ENCODE data around the gene NCOA5. TPM values are rescaled to one million over a fixed set of nuclear protein-coding genes. Genes with fewer than 3 reads are reported as not detected.
A peak's percentile ranks its signal among the peaks of the same experiment; 100 is the strongest.

The NCOA5 gene
- total and polyA plus RNA-seq, 5 experiments from 2014 or later = 13.0 to 43.9 (median 36.0) TPM

- POLR2A ChIA-PET = no interaction called here
- H3K4me3 Mint-ChIP-seq = peak overlapping the region in 4 of 10 donors; percentile 4 to 36 (median 16)
- no peak for ATAC-seq
- H3K36me3 Mint-ChIP-seq = peaks cover 0 to 28% (median 0%) of the 10 kb centered on the region in 3 donors
- no peaks in the 10 kb centered on the region for H3K9me3 Mint-ChIP-seq
- peak overlapping the region in 4 of 10 donors; percentile 7 to 48 (median 12) for H3K27ac Mint-ChIP-seq
- no peak for DNase-seq
- H3K27me3 Mint-ChIP-seq = no peaks in the 10 kb centered on the region
- H3K4me1 Mint-ChIP-seq = peaks cover 39 to 87% (median 75%) of the 10 kb centered on the region in 4 donors
These were observed 6.2 kb downstream of the NCOA5 start for GRCh38 chr20:46083531-46084061.

- no peaks in the 10 kb centered on the region for H3K27me3 Mint-ChIP-seq
- peaks cover 38 to 82% (median 70%) of the 10 kb centered on the region in 4 donors for H3K4me1 Mint-ChIP-seq
- peaks cover 0 to 32% (median 5%) of the 10 kb centered on the region in 3 donors for H3K36me3 Mint-ChIP-seq
- no peaks in the 10 kb centered on the region for H3K9me3 Mint-ChIP-seq
- peak overlapping the region in 5 of 10 donors; percentile 10 to 56 (median 18) for H3K27ac Mint-ChIP-seq
- POLR2A ChIA-PET = no interaction called here
- no peak for ATAC-seq
- no peak for DNase-seq
- H3K4me3 Mint-ChIP-seq = peak overlapping the region in 5 of 10 donors; percentile 4 to 36 (median 12)
These were observed 6.7 kb downstream of the NCOA5 start for GRCh38 chr20:46083101-46083500.

- Mint-ChIP-seq H3K9me3 (no peaks in the 10 kb centered on the region), H3K27ac (no peak overlapping the region), H3K4me1 (peaks cover 27 to 61% (median 50%) of the 10 kb centered on the region in 4 donors), H3K27me3 (no peaks in the 10 kb centered on the region), H3K4me3 (no peak overlapping the region), H3K36me3 (peaks cover 0 to 37% (median 13%) of the 10 kb centered on the region in 3 donors)
- no peak for DNase-seq
- POLR2A ChIA-PET = no interaction called here
- no peak for ATAC-seq
These were observed 8.7 kb downstream of the NCOA5 start for GRCh38 chr20:46081074-46081473.

- Mint-ChIP-seq H3K27ac (no peak overlapping the region), H3K9me3 (no peaks in the 10 kb centered on the region), H3K36me3 (peaks cover 0 to 53% (median 26%) of the 10 kb centered on the region in 3 donors), H3K4me3 (no peak overlapping the region), H3K27me3 (no peaks in the 10 kb centered on the region), H3K4me1 (peaks cover 27 to 45% (median 37%) of the 10 kb centered on the region in 4 donors)
- DNase-seq (no peak), ATAC-seq (no peak)
- POLR2A ChIA-PET = no interaction called here
These were observed 10.8 kb downstream of the NCOA5 start for GRCh38 chr20:46078954-46079353.

- peaks cover 24 to 33% (median 29%) of the 10 kb centered on the region in 4 donors for H3K4me1 Mint-ChIP-seq
- H3K27ac Mint-ChIP-seq = peak overlapping the region in 2 of 10 donors; percentile 24 to 78
- H3K4me3 Mint-ChIP-seq = no peak overlapping the region
- POLR2A ChIA-PET = no interaction called here
- peaks cover 0 to 60% (median 30%) of the 10 kb centered on the region in 3 donors for H3K36me3 Mint-ChIP-seq
- ATAC-seq (no peak), DNase-seq (no peak)
- H3K9me3 Mint-ChIP-seq = no peaks in the 10 kb centered on the region
- no peaks in the 10 kb centered on the region for H3K27me3 Mint-ChIP-seq
These were observed 12.0 kb downstream of the NCOA5 start for GRCh38 chr20:46077642-46078305.

- H3K36me3 Mint-ChIP-seq = peaks cover 0 to 58% (median 30%) of the 10 kb centered on the region in 3 donors
- ATAC-seq (no peak), DNase-seq (no peak)
- H3K9me3 Mint-ChIP-seq = no peaks in the 10 kb centered on the region
- POLR2A ChIA-PET = no interaction called here
- no peak overlapping the region for H3K4me3 Mint-ChIP-seq
- H3K27ac Mint-ChIP-seq = no peak overlapping the region
- peaks cover 16 to 24% (median 22%) of the 10 kb centered on the region in 4 donors for H3K4me1 Mint-ChIP-seq
- no peaks in the 10 kb centered on the region for H3K27me3 Mint-ChIP-seq
These were observed 13.0 kb downstream of the NCOA5 start for GRCh38 chr20:46076806-46077205.

- Mint-ChIP-seq H3K36me3 (peaks cover 0 to 47% (median 30%) of the 10 kb centered on the region in 3 donors), H3K4me1 (peaks cover 5 to 15% (median 10%) of the 10 kb centered on the region in 4 donors), H3K4me3 (no peak overlapping the region), H3K9me3 (no peaks in the 10 kb centered on the region), H3K27ac (no peak overlapping the region), H3K27me3 (peaks cover 0 to 2% (median 0%) of the 10 kb centered on the region in 5 donors)
- DNase-seq (no peak), ATAC-seq (no peak)
- POLR2A ChIA-PET = no interaction called here
These were observed 15.8 kb downstream of the NCOA5 start for GRCh38 chr20:46074006-46074405.

- POLR2A ChIA-PET = no interaction called here
- DNase-seq = no peak
- no peak for ATAC-seq
- H3K4me1 Mint-ChIP-seq = peaks cover 5 to 15% (median 10%) of the 10 kb centered on the region in 4 donors
- H3K4me3 Mint-ChIP-seq = no peak overlapping the region
- H3K9me3 Mint-ChIP-seq = no peaks in the 10 kb centered on the region
- peaks cover 0 to 2% (median 0%) of the 10 kb centered on the region in 5 donors for H3K27me3 Mint-ChIP-seq
- peaks cover 2 to 44% (median 31%) of the 10 kb centered on the region in 3 donors for H3K36me3 Mint-ChIP-seq
- no peak overlapping the region for H3K27ac Mint-ChIP-seq
These were observed 16.3 kb downstream of the NCOA5 start for GRCh38 chr20:46073443-46073842.

- Mint-ChIP-seq H3K4me1 (peaks cover 5 to 15% (median 10%) of the 10 kb centered on the region in 4 donors), H3K4me3 (no peak overlapping the region), H3K9me3 (no peaks in the 10 kb centered on the region), H3K36me3 (peaks cover 6 to 44% (median 31%) of the 10 kb centered on the region in 3 donors), H3K27ac (no peak overlapping the region), H3K27me3 (peaks cover 0 to 2% (median 0%) of the 10 kb centered on the region in 5 donors)
- POLR2A ChIA-PET = no interaction called here
- DNase-seq = no peak
- ATAC-seq = no peak
These were observed 16.7 kb downstream of the NCOA5 start for GRCh38 chr20:46073024-46073423.

- no peak overlapping the region for H3K27ac Mint-ChIP-seq
- no peaks in the 10 kb centered on the region for H3K9me3 Mint-ChIP-seq
- DNase-seq (no peak), ATAC-seq (no peak)
- H3K27me3 Mint-ChIP-seq = peaks cover 0 to 2% (median 0%) of the 10 kb centered on the region in 5 donors
- POLR2A ChIA-PET = no interaction called here
- H3K4me1 Mint-ChIP-seq = peaks cover 5 to 15% (median 10%) of the 10 kb centered on the region in 4 donors
- peaks cover 6 to 45% (median 32%) of the 10 kb centered on the region in 3 donors for H3K36me3 Mint-ChIP-seq
- H3K4me3 Mint-ChIP-seq = no peak overlapping the region
These were observed 18.2 kb downstream of the NCOA5 start for GRCh38 chr20:46071573-46071972.

GRCh38 chr20:46070215-46070900, 19.4 kb downstream of the NCOA5 start:
- H3K27ac Mint-ChIP-seq = no peak overlapping the region
- ATAC-seq = no peak
- no peak overlapping the region for H3K4me3 Mint-ChIP-seq
- H3K36me3 Mint-ChIP-seq = peaks cover 10 to 53% (median 39%) of the 10 kb centered on the region in 3 donors
- POLR2A ChIA-PET = no interaction called here
- H3K27me3 Mint-ChIP-seq = peaks cover 0 to 2% (median 0%) of the 10 kb centered on the region in 5 donors
- no peak for DNase-seq
- no peaks in the 10 kb centered on the region for H3K9me3 Mint-ChIP-seq
- H3K4me1 Mint-ChIP-seq = peaks cover 5 to 12% (median 8%) of the 10 kb centered on the region in 4 donors

GRCh38 chr20:46065691-46066090, 24.1 kb downstream of the NCOA5 start:
- Mint-ChIP-seq H3K4me1 (peaks cover 17 to 32% (median 27%) of the 10 kb centered on the region in 4 donors), H3K4me3 (no peak overlapping the region), H3K27ac (no peak overlapping the region), H3K9me3 (no peaks in the 10 kb centered on the region), H3K36me3 (peaks cover 46 to 78% (median 71%) of the 10 kb centered on the region in 3 donors), H3K27me3 (peaks cover 0 to 8% (median 2%) of the 10 kb centered on the region in 5 donors)
- POLR2A ChIA-PET = no interaction called here
- ATAC-seq = no peak
- no peak for DNase-seq

- peaks cover 24 to 39% (median 34%) of the 10 kb centered on the region in 4 donors for H3K4me1 Mint-ChIP-seq
- no peaks in the 10 kb centered on the region for H3K9me3 Mint-ChIP-seq
- ATAC-seq (no peak), DNase-seq (no peak)
- peaks cover 50 to 85% (median 77%) of the 10 kb centered on the region in 3 donors for H3K36me3 Mint-ChIP-seq
- peaks cover 0 to 15% (median 2%) of the 10 kb centered on the region in 5 donors for H3K27me3 Mint-ChIP-seq
- POLR2A ChIA-PET = no interaction called here
- H3K4me3 Mint-ChIP-seq = no peak overlapping the region
- H3K27ac Mint-ChIP-seq = no peak overlapping the region
These were observed 24.8 kb downstream of the NCOA5 start for GRCh38 chr20:46065006-46065405.
